GM21360 (cell line): Measurements from ENCODE around the gene ICA1.
"Not testable (repeated sequence)": the region's sequence is repeated elsewhere in the genome, so short reads cannot be mapped to it uniquely, and the experiment has no call there.

ENCODE experiments used
- ATAC-seq: cut with Tn5 transposase; IDR thresholded peaks from one replicate; pipeline ENCODE4 v1.9.1; 2021; ENCODE audit warnings: mild to moderate bottlenecking, moderate library complexity; ENCODE audit not compliant: unreplicated experiment

Gene ICA1

DNA sequence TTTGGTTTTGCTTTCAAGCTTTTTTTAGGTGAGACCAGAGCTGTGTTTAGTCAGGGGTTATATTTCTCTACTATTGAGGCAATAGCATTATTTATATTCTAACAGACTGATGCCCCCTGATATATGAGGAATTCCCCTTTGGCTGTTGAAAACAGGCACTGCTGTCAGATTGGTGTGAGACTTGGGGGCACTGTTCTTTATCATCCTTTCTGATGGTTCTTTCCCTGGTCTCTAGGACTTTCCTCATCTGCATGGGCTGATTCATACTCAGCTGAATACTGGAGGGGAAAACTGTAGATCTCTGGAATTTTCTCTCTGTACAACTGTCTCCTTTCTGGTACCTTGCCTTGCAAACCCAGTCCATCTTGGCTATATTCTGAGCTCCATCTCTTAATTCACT lies 10.0 kb upstream of the ICA1 start:
- no peak for ATAC-seq

DNA sequence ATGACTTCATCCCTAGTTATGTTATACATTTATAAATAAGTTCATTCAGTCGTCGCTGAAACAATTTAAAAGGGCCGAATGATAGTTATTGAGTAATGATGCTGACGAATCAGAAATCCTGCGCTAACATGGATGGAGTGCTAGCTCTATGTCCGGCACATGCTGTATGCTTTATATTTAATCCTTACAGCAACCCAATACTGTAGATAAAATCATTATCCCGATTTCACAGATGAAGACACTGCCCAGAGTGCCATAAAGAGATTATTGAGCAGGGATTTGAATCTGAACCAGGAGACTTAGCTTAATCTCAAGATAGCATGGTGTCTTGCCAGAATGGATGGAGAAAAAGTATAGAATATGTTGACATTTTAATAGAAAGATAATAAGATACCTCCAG lies 1.1 kb upstream of the ICA1 start:
- no peak for ATAC-seq

DNA sequence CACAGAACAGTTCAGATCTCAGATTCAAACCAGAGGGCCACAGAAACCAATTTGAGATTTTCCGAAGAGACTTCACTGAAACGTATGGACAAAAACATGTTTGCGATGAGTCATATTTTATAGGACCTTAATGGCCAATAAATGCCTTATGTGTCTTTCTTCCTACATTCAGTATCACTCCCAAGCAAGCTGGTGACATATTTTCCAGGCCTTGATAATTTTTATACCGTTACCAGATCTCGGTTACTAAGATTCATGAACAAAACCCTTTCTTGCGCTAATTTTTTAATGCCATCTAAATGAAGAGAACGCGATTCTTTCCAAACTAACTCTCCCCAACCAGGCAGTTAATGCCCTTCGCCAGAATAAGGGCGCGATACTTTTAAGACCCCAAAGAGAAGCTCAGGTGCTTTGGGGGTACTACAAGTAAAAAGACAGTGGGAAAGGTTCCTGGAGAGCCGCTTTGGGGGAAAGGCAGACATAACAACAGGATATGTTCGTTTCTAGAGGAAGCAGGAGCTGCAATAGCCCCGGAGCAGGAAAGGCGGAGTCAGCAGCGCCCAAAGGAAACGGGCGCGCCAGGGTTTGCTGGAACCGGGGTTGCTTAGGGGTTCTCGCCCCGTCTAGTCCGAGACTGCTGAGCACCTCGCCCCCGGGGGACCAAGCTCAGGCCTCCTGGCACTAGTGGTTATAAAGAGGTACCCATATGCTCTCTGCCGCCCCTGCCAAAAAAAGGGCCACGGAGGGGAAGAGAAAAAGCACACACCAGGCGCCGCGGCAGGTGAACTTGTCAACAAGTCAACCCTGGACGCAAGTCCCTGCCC lies 884 bp downstream of the ICA1 start:
- ATAC-seq: peak; percentile 40

DNA sequence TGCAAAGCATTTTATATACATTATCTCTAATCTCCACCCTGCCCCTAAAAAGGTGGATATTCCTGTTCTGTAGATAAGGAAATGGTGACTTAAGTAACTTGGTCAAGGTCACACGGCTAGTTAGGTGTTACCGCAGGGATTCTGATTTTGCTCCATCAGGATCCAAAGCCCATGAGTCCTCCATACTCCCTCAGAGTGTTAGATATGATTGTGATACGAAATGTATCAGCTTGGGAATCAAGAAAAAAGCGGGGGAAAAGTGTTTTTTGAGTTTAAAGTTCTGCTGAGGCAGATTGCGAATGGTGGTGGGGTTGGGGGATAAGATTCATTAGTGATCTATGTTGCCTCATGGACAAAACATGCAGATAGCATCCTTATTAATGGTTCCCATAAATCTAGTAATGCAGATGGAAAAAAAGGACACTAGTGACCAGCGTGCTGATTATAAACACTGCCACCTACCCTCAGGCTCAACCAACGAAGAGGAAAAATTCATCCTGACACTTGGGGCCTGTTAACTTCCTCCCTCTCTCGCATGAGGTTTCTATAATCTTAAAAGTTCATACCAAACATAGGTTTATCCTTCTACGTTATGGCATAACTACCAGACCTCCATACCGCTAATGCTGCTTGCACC lies 2.3 kb downstream of the ICA1 start:
- ATAC-seq: no peak

DNA sequence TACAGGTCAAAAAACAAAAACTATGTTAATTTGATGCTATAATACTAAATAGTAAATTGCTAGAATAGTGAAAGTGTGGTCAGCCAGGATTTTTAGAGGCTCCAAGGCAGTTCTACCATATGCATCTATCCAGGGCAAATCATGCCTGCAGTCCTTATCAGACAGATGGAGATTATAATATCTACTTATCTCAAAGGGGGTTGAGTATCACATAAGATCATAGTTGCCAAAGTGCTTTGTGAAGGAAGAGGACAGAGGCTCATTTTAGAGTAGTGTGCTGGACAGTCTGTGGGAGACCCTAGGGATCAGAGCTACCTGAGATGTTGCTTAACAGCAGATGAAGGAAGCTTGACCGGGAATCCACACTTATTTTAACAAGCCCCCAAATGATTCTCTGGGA lies 3.2 kb downstream of the ICA1 start:
- no peak for ATAC-seq

DNA sequence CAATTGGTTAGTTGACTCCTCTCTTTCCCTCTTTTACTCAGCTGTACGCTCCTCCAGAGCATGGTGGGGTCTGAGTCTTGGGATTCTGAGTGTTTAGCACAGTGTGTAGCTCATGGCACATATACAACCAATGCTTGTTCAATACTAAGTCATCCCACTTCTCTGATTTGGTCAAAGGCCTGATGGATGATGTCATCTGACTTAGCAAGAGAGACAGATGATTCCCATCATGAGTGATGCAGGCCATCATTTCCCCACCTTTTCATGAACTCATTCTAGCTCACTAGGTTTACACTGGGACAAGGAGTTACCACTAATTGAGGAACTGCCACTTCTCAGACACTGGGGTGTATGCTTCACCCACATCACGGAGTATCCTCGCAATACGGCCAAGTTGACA lies 3.8 kb downstream of the ICA1 start:
- no peak for ATAC-seq

DNA sequence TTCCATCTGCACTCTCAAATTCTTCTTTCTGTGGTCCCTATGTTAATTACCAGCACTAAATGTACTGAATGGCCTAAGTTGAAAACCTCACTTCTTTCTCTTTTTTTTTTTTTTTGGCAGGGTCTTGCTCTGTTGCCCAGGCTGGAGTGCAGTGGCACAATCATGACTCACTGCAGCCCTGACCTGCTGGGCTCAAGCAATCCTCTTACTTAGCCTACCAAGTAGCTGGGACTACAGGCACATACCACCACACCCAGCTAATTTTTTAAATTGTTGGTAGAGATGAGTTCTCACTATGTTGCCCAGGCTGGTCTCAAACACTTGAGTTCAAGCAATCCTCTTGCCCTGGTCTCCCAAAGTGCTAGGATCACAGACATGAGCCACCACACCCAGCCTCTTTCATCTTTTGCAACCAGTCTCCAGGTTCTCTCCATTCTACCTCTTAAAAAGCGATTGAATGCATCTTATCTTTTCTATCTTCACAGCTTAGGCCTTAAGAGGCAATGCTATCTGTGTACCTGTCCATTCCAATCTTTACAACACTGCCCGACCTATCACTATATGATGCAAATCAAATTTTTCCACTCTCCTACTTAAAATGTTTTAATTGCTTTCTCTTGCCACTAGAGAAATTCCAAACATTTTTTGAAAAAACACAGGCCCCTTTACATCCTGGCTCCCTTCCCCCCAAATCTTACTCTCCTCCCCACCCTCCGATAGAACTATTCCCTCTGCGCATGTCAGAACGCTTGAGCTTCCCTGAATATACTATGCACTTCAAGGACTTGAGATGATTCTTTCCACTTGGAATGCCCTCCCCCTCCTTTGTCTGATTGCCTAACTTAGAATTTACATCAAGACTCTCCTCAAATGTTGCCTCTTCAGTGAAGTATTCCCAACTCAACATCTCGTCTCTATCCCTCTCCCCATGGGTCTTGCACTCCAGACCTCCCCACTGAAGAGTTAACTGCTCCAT lies 6.0 kb downstream of the ICA1 start:
- no peak for ATAC-seq

DNA sequence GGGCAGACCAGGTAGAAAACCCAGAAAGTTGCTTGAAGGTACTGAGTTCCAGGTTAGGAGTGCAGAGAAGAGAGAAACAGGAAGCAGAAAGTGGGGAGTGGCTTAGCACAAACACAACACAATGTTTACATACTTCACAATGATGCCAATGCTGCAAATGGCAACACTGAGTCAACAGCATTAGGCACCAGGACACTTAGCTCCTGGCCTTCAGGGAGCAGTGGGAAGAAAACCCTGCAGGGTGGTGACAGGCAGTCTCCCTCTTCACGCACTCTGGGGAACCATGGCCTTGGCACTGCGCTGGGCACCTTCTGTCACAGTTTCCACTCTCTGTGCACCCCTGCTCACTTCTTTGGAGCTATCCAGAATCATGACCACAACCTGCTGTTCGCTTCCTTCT lies 7.3 kb downstream of the ICA1 start:
- no peak for ATAC-seq

DNA sequence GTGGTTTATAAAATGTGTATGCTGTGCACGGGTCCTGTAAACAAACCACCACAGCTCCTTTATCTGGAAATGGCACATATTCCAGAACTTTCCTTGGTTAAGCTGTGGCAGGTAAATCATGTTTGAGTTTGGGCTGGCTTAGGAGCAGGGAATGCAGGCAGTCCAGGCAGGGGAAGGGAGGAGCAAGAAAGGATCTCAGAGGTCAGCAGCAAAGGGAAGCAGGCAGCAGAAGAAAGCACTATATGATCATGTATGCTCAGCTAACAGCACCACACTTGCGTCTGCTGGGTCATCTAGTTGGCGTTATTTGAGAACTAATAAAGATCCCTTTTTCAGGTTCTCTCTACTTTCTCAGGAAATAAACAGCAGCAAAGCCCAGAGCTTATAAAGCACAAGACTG lies 7.8 kb downstream of the ICA1 start:
- no peak for ATAC-seq

DNA sequence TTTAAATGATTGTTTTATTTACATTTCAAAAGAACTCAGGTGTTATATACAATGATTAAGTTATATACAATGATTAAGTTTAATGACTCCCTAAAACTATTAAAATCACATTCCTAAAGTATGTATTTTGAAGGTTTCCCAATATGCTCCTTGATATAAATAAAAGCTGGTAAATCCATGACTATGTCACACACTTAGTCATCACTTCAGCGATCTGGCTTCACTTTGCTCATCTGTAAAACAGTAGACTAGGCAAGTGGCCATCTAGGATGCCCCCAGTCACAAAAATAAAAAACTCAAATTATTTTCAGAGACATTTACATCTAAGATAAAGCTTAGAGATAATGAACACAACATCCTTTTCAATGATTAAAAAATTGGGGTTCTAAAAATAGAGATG lies 10.8 kb downstream of the ICA1 start:
- ATAC-seq: no peak

DNA sequence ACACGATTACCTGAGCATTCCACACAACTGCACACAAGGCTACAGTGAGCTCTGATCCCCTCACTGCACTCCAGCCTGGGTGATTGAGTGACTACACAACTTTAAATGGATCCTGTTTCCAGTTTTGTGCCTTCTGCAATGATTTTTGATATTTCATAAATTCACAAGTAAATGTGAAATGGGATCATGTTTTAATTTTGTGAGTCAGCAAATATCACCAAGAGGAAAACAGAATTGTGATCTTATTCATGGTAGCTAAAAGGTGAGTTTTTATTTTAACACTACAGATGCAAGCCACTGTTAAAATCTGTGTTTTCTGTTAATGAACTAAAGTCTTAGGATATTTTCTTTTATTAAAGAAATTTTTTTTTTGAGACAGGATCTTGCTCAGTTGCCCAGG lies 11.4 kb downstream of the ICA1 start:
- no peak for ATAC-seq

DNA sequence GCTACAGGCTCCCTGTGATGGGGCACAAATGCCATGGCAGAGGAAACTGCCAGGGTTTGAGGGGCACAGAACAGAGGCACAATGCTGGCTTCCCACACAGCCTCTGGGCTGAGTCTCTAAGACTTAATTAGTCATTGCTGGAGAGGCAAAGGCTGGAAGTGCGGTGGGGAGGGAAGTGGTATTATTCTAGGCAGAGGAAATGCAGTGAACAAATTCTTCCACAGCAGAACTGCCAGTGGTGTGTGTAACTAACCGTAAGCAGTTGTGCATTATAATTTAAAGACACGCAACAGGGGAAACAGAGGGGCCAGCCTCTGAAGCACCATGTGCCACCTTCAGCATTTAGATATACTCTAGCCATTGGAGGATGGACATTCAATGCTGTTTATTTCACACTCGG lies 12.8 kb downstream of the ICA1 start:
- no peak for ATAC-seq

DNA sequence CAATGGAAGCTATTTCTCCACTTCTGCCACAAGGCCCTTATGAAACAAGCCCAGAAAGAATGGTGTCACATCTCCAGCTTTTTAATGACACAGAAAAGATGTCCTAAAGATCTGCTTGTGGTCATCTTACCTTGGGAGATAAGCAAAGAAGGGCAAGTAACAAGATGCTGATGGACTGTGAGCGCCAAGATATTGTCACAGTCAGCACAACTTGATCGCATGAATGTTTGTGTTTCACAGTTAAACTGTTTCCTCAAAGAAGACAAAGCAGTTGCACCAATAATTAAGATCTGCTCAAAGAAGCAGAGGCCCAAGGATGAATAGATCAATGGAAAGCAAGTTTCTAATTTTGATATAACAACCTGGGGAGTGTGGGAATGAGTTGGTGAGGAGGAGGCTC lies 15.9 kb downstream of the ICA1 start:
- ATAC-seq: no peak

DNA sequence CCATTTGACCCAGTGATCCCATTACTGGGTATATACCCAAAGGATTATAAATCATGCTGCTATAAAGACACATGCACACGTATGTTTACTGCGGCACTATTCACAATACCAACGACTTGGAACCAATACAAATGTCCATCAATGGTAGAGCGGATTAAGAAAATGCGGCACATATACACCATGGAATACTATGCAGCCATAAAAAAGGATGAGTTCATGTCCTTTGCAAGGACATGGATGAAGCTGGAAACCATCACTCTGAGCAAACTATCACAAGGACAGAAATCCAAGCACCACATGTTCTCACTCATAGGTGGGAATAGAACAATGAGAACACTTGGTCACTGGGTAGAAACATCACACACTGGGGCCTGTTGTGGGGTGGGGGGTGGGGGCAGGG lies 16.9 kb downstream of the ICA1 start:
- not testable (repeated sequence) for ATAC-seq

DNA sequence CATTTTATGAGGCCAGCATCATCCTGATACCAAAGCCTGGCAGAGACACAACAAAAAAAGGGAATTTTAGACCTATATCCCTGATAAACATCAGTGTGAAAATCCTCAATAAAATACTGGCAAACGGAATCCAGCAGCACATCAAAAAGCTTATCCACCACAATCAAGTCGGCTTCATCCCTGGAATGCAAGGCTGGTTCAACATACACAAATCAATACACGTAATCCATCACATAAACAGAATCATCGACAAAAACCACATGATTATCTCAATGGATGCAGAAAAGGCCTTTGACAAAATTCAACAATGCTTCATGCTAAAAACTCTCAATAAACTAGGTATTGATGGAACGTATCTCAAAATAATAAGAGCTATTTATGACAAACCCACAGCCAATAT lies 18.9 kb downstream of the ICA1 start:
- not testable (repeated sequence) for ATAC-seq

DNA sequence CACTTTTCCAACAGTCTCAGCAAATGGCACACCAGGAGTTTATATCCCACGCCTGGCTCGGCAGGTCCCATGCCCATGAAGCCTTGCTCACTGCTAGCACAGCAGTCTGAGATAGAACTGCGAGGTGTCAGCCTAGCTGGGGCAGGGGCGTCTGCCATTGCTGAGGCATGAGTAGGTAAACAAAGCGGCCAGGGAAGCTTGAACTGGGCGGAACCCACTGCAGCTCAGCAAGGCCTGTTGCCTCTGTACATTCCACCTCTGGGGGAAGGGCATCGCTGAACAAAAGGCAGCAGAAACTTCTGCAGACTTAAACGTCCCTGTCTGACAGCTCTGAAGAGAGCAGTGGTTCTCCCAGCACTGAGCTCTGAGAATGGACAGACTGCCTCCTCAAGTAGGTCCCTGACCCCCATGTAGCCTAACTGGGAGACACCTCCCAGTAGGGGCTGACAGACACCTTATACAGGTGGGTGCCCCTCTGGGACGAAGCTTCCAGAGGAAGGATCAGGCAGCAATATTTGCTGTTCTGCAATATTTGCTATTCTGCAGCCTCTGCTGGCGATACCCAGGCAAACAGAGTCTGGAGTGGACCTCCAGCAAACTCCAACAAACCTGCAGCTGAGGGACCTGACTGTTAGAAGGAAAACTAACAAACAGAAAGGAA lies 22.1 kb downstream of the ICA1 start:
- ATAC-seq: not testable (repeated sequence)

DNA sequence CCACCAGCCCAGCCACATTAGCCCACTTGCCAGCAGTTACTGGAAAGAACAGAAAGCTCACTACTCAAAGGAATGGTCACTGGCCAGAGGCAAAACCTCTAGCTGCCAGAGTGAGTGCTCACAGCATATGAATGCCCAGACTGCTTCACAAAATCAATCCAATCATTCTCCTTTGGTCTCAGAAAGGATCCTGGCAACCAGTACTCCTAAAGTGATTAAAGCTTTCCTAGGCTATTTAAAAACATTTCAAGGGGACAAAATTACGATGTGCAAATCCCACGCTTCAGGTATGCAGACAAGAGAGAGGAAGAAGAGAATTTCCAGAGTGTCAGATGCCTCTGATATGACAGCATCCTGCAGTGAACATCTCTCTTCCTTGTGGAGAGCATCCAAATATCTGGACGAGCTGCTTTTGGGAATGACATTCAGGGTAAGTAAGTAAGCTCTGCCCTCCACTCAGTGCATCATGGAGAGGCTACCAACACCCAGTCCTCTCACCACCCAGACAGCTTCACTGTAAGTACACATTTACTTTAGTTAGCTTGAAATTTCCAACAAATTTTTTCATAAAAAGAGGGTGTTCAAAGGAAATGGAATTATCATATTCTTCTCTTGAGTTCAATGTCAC lies 25.1 kb downstream of the ICA1 start:
- no peak for ATAC-seq

DNA sequence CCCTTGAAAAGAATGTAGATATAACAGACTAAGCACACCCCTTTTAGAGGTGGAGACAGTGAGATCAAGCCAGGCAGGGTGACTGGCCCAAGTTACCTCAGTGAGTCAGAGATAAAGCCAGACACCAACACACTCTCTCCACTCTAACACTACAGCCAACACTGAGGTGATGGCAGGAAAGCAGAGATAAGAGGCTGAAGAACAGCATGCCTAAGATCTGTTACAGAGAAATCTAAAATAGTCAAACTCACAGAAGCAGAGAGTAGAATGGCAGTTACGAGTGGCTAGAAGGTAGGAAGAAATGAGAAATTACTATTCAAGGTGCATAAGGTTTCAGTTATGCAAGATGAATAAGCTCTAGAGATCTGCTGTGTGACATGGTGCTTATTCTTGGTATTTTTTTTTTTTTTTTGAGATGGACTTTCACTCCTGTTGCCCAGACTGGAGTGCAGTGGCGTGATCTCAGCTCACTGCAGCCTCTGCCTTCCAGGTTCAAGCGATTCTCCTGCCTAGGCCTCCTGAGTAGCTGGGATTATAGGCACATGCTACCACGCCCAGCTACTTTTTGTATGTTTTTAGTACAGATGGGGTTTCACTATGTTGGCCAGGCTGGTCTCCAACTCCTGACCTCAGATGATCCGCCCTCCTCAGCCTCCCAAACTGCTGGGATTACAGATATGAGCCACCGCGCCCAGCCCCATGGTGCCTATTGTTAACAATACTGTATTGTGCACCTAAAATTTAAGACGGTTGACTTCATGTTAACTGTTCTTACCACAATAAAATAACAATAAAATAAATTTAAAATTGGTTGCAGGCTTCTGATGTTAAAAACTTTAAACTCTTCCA lies 28.7 kb downstream of the ICA1 start:
- ATAC-seq: peak; percentile 88

DNA sequence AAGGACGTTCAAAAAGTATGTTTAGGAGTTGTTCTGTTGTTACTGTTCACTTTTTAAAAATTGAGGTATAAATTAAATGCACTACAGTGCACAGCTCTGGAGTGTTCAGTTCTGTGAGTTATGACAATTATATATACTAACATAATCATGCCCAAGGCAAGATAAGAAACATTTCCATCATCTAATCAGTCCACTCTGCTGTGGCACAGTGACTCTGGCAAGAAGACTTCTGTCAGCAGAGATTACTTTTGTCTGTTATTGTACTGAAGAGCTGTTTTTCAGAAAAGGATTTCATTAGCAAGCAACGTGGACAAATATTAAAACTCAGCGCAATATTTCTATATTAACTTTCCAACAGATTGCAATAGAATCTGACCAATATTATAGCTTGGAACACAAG lies 32.0 kb downstream of the ICA1 start:
- ATAC-seq: no peak
